Neural cell (in vitro differentiated cells): Measurements from ENCODE around the gene EXOC1. TPM values are rescaled to one million over a fixed set of nuclear protein-coding genes. Genes with fewer than 3 reads are reported as not detected.
"Not testable (repeated sequence)": the region's sequence is repeated elsewhere in the genome, so short reads cannot be mapped to it uniquely, and the experiment has no call there.

Source experiments
- H2AFZ ChIP-seq: fragments of 200-600, 300-800 bp; sonication (generic), shearing (Covaris generic); 2 replicates; pipeline ENCODE4 v1.6.0; 2014; ENCODE audit warnings: low read depth, mild to moderate bottlenecking, antibody characterized with exemption, low read length, moderate library complexity
- H3F3A ChIP-seq: fragments of 200-600 bp; shearing (Covaris generic); 2 replicates; pipeline ENCODE4 v1.6.1; 2016; ENCODE audit warnings: mild to moderate bottlenecking, moderate library complexity, mixed read lengths, antibody characterized with exemption, low read length; ENCODE audit not compliant: insufficient read depth, poor library complexity, severe bottlenecking
- H3K27ac ChIP-seq: fragments of 200-600, 300-800 bp; sonication (generic), shearing (Covaris generic); 2 replicates; pipeline ENCODE4 v1.5.1; 2014; ENCODE audit warnings: mild to moderate bottlenecking, low read length, moderate library complexity
- H3K27me3 ChIP-seq: fragments of 300-800, 200-600 bp; sonication (generic), shearing (Covaris generic); 2 replicates; pipeline ENCODE4 v1.6.0; 2014; ENCODE audit warnings: mild to moderate bottlenecking, low read depth, low read length, moderate library complexity; ENCODE audit not compliant: insufficient read depth
- H3K36me3 ChIP-seq: fragments of 300-800, 200-600 bp; sonication (generic), shearing (Covaris generic); 2 replicates; pipeline ENCODE4 v1.5.1; 2014; ENCODE audit warnings: mild to moderate bottlenecking, antibody characterized with exemption, low read length, moderate library complexity; ENCODE audit not compliant: insufficient read depth
- H3K4me2 ChIP-seq: fragments of 300-800, 200-600 bp; sonication (generic), shearing (Covaris generic); 2 replicates; pipeline ENCODE4 v1.6.0; 2014; ENCODE audit warnings: mild to moderate bottlenecking, low read length
- H3K4me3 ChIP-seq: fragments of 300-800, 200-600 bp; sonication (generic), shearing (Covaris generic); 2 replicates; pipeline ENCODE4 v1.5.1; 2014; ENCODE audit warnings: mild to moderate bottlenecking, low read length, moderate library complexity
- H3K79me2 ChIP-seq: fragments of 200-600 bp; shearing (Covaris generic); replicated peaks from 2 replicates; pipeline ENCODE4 v1.6.0; 2014; ENCODE audit warnings: mild to moderate bottlenecking, low read length, moderate library complexity; ENCODE audit not compliant: insufficient read depth
- H3K9ac ChIP-seq: fragments of 300-800, 200-600 bp; sonication (generic), shearing (Covaris generic); 2 replicates; pipeline ENCODE4 v1.6.1; 2016; ENCODE audit warnings: mild to moderate bottlenecking, low read length, mixed read lengths
- H3K9me2 ChIP-seq: fragments of 200-600 bp; shearing (Covaris generic); 2 replicates; pipeline ENCODE4 v1.6.1; 2016; ENCODE audit warnings: mild to moderate bottlenecking, low read length, mixed read lengths; ENCODE audit not compliant: insufficient read depth
- H3K9me3 ChIP-seq: fragments of 200-600, 300-800 bp; sonication (generic), shearing (Covaris generic); 2 replicates; pipeline ENCODE4 v1.6.1; 2016; ENCODE audit warnings: mild to moderate bottlenecking, mixed run types, low read length, moderate library complexity, mixed read lengths
- H4K20me1 ChIP-seq: fragments of 200-600 bp; shearing (Covaris generic); 2 replicates; pipeline ENCODE4 v1.6.1; 2016; ENCODE audit warnings: mild to moderate bottlenecking, mixed run types; ENCODE audit not compliant: insufficient read depth
- CTCF ChIP-seq: fragments of 450-650 bp; IDR thresholded peaks from 2 replicates; pipeline ENCODE4 v1.5.1; 2014; ENCODE audit warnings: antibody characterized with exemption, mild to moderate bottlenecking, moderate library complexity; ENCODE audit not compliant: poor library complexity, severe bottlenecking
- EP300 ChIP-seq: fragments of 450-650 bp; conservative IDR thresholded peaks from 2 replicates; pipeline ENCODE4 v1.6.1; 2014; ENCODE audit warnings: antibody characterized with exemption, mild to moderate bottlenecking, moderate library complexity; ENCODE audit not compliant: poor library complexity, severe bottlenecking
- EZH2 ChIP-seq: fragments of 200-600, 300-800 bp; shearing (Covaris generic), sonication (generic); IDR thresholded peaks from 2 replicates; pipeline ENCODE4 v1.6.1; 2014; ENCODE audit warnings: antibody characterized with exemption, low read length, borderline replicate concordance, mild to moderate bottlenecking; ENCODE audit not compliant: insufficient read depth, poor library complexity, severe bottlenecking
- MXI1 ChIP-seq: fragments of 450-650 bp; conservative IDR thresholded peaks from 2 replicates; pipeline ENCODE4 v1.6.1; 2014; ENCODE audit warnings: antibody characterized with exemption, mild to moderate bottlenecking; ENCODE audit not compliant: poor library complexity, severe bottlenecking
- POLR2AphosphoS5 ChIP-seq: IDR thresholded peaks from 2 replicates; pipeline ENCODE4 v1.6.1; 2012
- RAD21 ChIP-seq: fragments of 450-650 bp; conservative IDR thresholded peaks from 2 replicates; pipeline ENCODE4 v1.6.1; 2014; ENCODE audit warnings: antibody characterized with exemption, mild to moderate bottlenecking, moderate library complexity
- REST ChIP-seq: IDR thresholded peaks from 2 replicates; pipeline ENCODE4 v1.6.1; 2012; ENCODE audit warnings: borderline replicate concordance
- SMC3 ChIP-seq: fragments of 450-650 bp; conservative IDR thresholded peaks from 2 replicates; pipeline ENCODE4 v1.6.1; 2014; ENCODE audit warnings: antibody characterized with exemption, mild to moderate bottlenecking, moderate library complexity; ENCODE audit not compliant: poor library complexity
- TAF1 ChIP-seq: IDR thresholded peaks from 2 replicates; pipeline ENCODE4 v1.6.1; 2012; ENCODE audit warnings: low read depth
- polyA plus RNA-seq: library from polyadenylated mRNA; depleted of rRNA; stranded (reverse); fragments of >200 nt; gene quantifications from 2 replicates; pipeline ENCODE4 v1.2.3, GENCODE V29; 2014

Gene EXOC1
- polyA plus RNA-seq, 1 donor from 2014 or later, result 106 TPM

GRCh38 chr4:55841373-55842239, 11.8 kb upstream of the EXOC1 start:
- not testable (repeated sequence) for H3K9me2 ChIP-seq, H3K79me2 ChIP-seq, H4K20me1 ChIP-seq, H2AFZ ChIP-seq, H3K27me3 ChIP-seq, H3F3A ChIP-seq, H3K36me3 ChIP-seq, H3K4me2 ChIP-seq, H3K4me3 ChIP-seq, H3K9me3 ChIP-seq, H3K9ac ChIP-seq, H3K27ac ChIP-seq

- not testable (repeated sequence) for H3K4me3 ChIP-seq, H3K9me2 ChIP-seq, H3K4me2 ChIP-seq, H3K36me3 ChIP-seq, H2AFZ ChIP-seq, H3K9me3 ChIP-seq, H3K27ac ChIP-seq, H3F3A ChIP-seq, H4K20me1 ChIP-seq, H3K9ac ChIP-seq, H3K27me3 ChIP-seq, H3K79me2 ChIP-seq
These were observed 11.1 kb upstream of the EXOC1 start for GRCh38 chr4:55842312-55842711.

GRCh38 chr4:55849724-55850123, 3.7 kb upstream of the EXOC1 start:
- Histone ChIP-seq H3F3A (no peaks in the 10 kb centered on the region), H3K36me3 (no peaks in the 10 kb centered on the region), H3K27ac (no peak overlapping the region), H4K20me1 (no peaks in the 10 kb centered on the region), H3K4me3 (no peak overlapping the region), H3K9ac (no peak overlapping the region), H3K79me2 (peaks cover 3% of the 10 kb centered on the region), H2AFZ (no peak overlapping the region), H3K4me2 (no peak overlapping the region), H3K9me2 (no peaks in the 10 kb centered on the region), H3K27me3 (no peaks in the 10 kb centered on the region), H3K9me3 (no peaks in the 10 kb centered on the region)
- TF ChIP-seq SMC3, result no peak

- TF ChIP-seq RAD21 (no peak), EP300 (no peak), REST (no peak), SMC3 (no peak), TAF1 (no peak), POLR2AphosphoS5 (no peak), CTCF (no peak), EZH2 (no peak), MXI1 (no peak)
- Histone ChIP-seq H3F3A (no peaks in the 10 kb centered on the region), H2AFZ (no peak overlapping the region)
These were observed 1.6 kb upstream of the EXOC1 start for GRCh38 chr4:55851885-55852284.

More at GRCh38 chr4:55851885-55852284, 1.6 kb upstream of the EXOC1 start:
- H3K9me2 ChIP-seq, result no peaks in the 10 kb centered on the region
- no peaks in the 10 kb centered on the region for H3K27me3 ChIP-seq
- no peaks in the 10 kb centered on the region for H4K20me1 ChIP-seq
- no peaks in the 10 kb centered on the region for H3K9me3 ChIP-seq
- no peak overlapping the region for H3K27ac ChIP-seq
- H3K9ac ChIP-seq, result no peak overlapping the region
- no peaks in the 10 kb centered on the region for H3K36me3 ChIP-seq
- no peak overlapping the region for H3K4me3 ChIP-seq
- peaks cover 14% of the 10 kb centered on the region for H3K79me2 ChIP-seq
- H3K4me2 ChIP-seq, result no peak overlapping the region
